Rectal smooth muscle tissue (tissue), 1 donor: Measurements from ENCODE around the gene KRT75.

Experiments used
- H3K27ac ChIP-seq: one replicate; pipeline ENCODE4 v1.7.0; 2013; ENCODE audit warnings: low read depth, low read length, inconsistent platforms
- H3K27me3 ChIP-seq: one replicate; pipeline ENCODE4 v1.7.0; 2013; ENCODE audit warnings: low read length; ENCODE audit not compliant: control insufficient read depth, insufficient read depth
- H3K36me3 ChIP-seq: one replicate; pipeline ENCODE4 v1.7.0; 2013; ENCODE audit warnings: low read length; ENCODE audit not compliant: control insufficient read depth, insufficient read depth
- H3K4me1 ChIP-seq: one replicate; pipeline ENCODE4 v1.7.0; 2013; ENCODE audit warnings: low read length; ENCODE audit not compliant: control insufficient read depth, insufficient read depth
- H3K4me3 ChIP-seq: one replicate; pipeline ENCODE4 v1.7.0; 2013; ENCODE audit warnings: low read length
- H3K9ac ChIP-seq: one replicate; pipeline ENCODE4 v1.7.0; 2013; ENCODE audit warnings: low read length

KRT75 gene

DNA sequence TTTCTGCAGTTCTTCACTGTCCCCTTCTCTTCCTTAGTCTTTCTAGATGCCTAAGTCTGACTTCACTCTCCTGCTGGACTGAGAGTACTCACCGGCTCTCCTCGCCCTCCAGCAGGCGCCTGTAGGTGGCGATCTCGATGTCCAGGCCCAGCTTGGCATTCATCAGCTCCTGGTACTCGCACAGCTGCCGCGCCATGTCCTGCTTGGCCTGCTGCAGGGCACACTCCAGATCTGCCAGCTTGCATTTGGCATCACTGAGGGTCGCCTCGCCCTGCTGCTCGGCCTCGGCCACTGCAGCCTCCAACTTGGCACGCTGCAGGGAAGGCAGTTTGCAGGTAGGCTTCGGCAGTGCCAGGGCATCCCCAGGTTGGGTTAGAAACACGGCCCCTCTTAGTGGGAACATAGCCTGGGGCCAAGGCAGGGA, 53.9 kb downstream of the KRT75 start:
- Histone ChIP-seq H3K27ac (no peak overlapping the region), H3K4me1 (no peaks in the 10 kb centered on the region), H3K9ac (no peak overlapping the region)

DNA sequence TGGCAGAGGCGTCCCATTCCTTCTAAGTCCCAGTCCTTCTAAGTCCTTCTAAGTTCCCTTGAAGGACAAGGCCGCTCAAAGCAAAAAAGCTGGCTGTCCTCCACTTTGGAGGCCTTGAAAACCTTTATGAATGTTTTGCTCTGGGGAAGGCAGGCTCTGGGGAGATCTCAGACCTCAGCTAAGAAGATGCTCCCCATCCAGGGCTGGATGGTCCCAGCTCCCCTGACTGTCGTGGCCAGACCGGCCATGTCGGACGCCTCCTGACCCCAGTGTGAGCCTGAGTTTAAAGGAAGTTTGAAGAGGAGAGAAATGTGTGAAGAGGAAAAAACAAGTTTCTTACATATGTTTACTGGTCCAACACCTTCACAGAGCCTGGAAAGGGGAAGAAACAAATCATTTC, 54.6 kb downstream of the KRT75 start:
- Histone ChIP-seq H3K27me3 (no peaks in the 10 kb centered on the region), H3K27ac (no peak overlapping the region), H3K9ac (no peak overlapping the region), H3K4me1 (no peaks in the 10 kb centered on the region), H3K36me3 (no peaks in the 10 kb centered on the region), H3K4me3 (no peak overlapping the region)

More for the DNA sequence above, 53.9 kb downstream of the KRT75 start:
- Histone ChIP-seq H3K36me3 (no peaks in the 10 kb centered on the region), H3K27me3 (no peaks in the 10 kb centered on the region), H3K4me3 (no peak overlapping the region)

DNA sequence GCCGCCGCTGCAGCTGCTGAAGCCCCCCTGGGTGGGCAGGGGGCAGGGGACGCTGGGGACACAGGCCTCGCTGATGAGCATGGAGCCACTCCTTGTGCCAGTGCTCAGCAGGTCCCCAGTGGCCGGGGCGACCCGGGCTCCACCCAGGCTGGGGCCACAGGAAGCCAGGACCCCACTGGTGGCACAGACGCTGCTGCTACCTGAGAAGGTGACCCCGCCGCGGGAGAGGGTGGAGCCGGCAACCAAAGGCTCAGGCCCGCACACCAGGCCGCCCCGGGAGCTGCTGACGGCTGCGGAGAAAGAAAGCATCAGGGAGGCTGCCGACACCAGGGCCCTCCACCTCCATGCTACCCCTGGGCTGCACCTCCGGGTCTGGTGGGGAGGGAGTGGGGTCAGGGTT, 56.1 kb downstream of the KRT75 start:
- Histone ChIP-seq H3K27ac (no peak overlapping the region), H3K4me3 (no peak overlapping the region), H3K27me3 (no peaks in the 10 kb centered on the region), H3K36me3 (no peaks in the 10 kb centered on the region), H3K4me1 (no peaks in the 10 kb centered on the region), H3K9ac (no peak overlapping the region)

DNA sequence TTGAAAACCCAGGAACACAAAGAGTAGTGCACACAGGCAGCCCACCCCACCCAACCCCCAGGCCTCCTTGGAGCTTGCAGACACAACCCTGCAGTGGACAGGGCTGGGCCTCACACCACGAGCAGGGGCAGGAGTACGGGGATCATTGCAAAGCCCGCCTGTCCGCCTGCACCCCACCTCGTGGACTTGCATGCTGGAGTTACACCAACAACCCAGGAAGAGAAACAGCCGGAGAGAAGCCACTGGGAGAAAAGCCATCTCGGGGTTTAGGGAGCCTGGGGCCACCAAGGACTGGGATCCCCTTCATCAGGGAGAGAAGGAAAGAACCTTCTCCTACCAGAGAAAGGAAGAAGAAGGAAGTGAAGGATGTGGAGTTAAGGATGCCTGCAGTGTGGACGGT, 56.9 kb downstream of the KRT75 start:
- H3K27me3 ChIP-seq = no peaks in the 10 kb centered on the region
- no peaks in the 10 kb centered on the region for H3K36me3 ChIP-seq
- no peak overlapping the region for H3K4me3 ChIP-seq
- no peak overlapping the region for H3K27ac ChIP-seq
- H3K4me1 ChIP-seq = no peaks in the 10 kb centered on the region
- no peak overlapping the region for H3K9ac ChIP-seq
